HG03060 (cell line): ENCODE data around the gene CAMTA1.

Experiments used
- ATAC-seq: cut with Tn5 transposase; IDR thresholded peaks from one replicate; pipeline ENCODE4 v1.9.1; 2021; ENCODE audit warnings: low read depth, moderate number of reproducible peaks; ENCODE audit not compliant: unreplicated experiment

Gene CAMTA1

GRCh38 chr1:7468248-7468647 lies 683.0 kb downstream of the CAMTA1 start:
- ATAC-seq: no peak

DNA sequence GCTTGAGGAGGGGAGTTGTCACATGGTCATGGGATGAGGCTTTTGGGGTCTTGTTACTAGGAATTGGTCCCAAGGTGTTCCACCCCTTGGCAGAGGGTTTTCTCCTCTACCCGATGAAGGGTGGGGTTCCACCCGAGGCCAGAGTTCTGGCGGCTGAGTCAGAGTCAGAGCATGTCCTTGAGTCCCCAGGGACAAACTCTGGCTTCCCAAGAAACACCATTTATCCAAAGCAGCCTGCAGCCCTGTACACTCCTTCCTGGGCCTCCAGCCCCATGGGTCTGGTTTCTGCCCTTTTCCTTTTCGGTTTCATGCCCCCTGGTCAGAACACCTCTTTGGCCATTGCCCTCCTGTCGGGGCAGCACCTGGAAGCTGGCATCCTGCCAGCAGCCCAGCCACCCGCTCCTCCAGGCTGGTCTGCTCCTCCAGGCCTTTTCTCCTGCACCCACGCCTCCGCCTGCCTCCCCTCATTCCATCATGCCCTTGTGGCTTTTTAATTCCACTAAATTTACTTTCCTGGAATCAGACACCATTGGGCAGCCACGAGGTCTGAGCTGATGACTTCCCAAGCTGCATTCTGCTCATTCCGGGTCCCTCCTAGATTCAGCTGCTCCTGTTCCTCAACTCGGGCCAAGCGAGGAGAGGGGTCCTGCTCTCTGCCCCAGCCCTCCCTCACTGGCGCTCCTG lies 684.1 kb downstream of the CAMTA1 start:
- ATAC-seq: no peak

DNA sequence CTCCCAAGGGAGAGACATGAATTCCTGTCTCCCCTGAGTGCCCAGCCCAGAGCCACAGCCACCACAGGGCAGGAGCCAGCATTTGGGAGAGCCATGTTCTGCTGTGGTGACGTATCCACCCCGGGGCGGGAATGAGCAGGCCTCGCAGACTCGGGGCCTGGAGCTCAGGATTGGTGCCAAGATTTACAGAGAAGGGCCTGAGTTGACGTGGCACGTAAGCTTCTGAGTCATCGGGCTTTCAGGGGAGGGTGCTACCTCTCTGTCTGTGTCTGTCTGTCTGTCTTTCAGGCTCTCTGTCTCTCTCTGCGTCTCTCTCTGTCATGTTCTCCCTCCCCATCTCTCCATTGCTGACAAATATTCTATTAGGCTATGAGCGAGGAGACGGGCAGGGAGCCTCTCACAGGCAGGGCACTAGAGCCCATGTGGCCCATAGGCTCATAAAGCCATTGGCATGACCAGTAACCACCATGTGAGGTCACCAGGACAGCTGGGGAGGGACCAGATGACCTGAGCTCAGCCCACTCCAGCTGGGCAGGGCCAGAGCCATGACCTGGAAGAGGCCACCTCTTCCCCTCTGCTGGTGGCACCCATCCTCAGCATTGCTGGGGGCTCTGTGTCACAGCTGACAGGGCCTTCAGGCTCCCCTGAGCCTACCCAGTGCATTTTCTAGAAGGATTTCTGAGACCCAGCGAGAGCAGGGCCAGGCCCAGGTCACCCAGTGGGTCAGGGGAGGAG lies 685.8 kb downstream of the CAMTA1 start:
- no peak for ATAC-seq

GRCh38 chr1:7471836-7472235 lies 686.6 kb downstream of the CAMTA1 start:
- ATAC-seq: no peak

DNA sequence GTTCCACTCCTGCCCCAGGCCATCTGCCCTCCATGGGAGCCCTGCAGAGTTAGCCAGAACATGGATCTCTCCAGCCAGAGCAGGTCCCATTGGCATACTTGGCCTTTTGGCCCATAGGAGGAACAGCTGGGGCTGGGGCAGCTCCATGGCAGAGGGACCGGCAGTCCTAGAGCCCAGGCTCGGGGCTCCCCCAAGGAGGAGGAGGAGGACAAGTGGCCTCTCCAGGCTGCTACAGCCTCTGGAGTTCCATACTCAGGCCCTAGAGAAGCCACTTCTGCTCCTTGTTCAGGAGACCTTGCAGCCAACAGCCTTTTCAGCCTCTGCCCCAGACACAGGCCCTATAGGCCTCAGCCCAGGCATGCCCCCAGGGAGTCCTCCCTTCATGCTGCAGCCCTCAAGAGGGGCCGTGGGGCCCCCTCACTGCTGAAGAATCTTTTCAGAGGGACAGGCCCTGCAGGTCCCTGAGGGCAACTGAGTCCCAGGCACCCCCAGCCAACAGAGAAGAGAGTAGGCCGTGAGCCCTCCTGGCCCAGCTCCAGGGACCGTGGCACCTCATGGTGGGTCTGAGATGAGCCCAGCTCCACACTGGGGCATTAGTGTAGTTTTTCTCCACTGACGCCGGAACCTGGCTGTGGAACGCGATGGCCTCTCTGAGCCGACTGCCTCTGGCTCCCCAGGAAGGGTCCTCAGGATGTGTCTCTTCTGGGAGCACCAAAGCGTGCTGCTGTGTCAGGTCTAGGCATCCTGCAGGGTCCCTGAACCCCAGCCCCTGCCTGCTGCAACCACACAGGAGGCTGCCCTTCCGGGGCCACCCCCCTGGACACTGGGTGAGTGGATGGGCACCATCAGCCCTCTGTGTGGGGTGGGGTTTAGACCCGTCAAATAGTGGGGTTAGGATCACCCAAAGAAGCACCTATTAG lies 688.2 kb downstream of the CAMTA1 start:
- ATAC-seq: no peak

GRCh38 chr1:7474143-7474490 lies 688.9 kb downstream of the CAMTA1 start:
- no peak for ATAC-seq

- no peak for ATAC-seq
Observed at GRCh38 chr1:7474786-7475502, 689.7 kb downstream of the CAMTA1 start.

DNA sequence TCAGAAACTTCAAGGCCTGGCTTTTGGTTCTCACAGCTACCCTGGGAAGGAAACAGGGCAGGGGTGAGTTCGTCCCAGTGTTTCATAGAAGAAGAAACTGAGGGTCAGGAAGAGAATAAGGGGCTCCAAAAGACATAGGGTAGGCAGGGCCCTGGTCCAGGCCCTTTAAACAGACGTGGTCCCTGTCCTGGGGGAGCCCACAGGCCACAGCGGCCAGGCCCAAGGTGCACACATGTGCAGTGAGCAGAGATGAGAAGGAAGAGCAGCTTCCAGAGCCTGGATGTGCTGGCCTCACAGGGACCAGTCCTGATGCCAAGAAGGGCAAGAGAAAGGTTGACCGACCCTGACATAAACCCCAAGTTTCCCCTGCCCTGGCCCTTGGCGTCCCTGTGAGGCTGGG lies 690.4 kb downstream of the CAMTA1 start:
- no peak for ATAC-seq

- no peak for ATAC-seq
Observed at GRCh38 chr1:7476402-7476801, 691.1 kb downstream of the CAMTA1 start.

- ATAC-seq: no peak
Observed at GRCh38 chr1:7476861-7477547, 691.8 kb downstream of the CAMTA1 start.

DNA sequence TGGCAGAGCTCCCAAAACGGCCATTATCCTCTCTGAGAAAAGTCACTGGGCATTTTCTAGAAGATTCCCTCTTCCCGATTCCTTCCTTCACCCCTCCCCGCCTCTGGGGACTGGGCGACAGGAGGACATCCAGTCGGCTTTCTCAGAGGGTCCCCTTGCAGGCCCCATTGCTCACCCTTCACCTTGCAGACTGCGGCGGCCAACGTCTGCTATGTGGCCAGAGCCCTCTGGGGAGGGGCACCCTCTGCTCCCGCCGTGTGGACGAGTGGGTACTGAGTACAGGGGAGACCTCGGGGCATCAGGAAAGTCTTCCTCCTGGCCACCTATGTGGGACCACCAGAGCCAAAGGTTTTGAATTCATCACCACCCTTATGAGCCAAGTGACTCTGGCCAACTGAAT lies 692.3 kb downstream of the CAMTA1 start:
- ATAC-seq: no peak

- ATAC-seq: no peak
Observed at GRCh38 chr1:7478142-7478790, 693.0 kb downstream of the CAMTA1 start.

DNA sequence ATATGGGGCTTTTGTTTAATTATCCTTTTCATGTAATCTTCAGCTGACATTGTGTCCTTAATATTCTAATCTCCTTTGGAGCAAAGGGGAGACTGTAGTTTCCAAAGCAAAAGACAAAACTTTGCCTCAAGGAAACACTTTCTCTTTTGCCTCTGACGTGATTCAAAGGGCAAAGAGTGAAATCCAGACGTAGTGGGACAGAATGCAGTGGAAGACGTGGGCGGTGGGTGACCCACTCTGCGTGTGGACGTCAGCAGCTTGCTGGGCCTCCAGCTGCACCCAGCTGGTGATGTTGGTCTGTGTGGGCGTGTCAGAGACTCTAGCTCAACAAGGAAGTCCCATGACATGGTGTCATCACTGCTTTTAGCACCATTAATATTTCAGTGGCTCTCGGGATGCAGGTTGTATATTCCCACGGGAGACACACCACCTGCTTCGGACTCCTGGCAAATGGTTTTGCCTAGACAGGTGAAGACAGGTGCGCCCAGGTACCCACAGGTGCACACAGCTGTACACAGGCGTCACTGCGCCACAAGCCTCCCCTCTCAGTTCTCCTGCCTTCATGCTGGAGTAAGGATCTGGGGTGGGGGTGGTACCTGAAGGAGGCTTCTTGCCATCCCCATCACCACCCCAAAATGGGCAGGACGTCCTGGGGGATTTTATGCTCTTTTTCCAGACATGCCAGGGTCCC lies 693.7 kb downstream of the CAMTA1 start:
- ATAC-seq: no peak

- no peak for ATAC-seq
Observed at GRCh38 chr1:7479571-7479970, 694.3 kb downstream of the CAMTA1 start.

GRCh38 chr1:7481194-7481593 lies 695.9 kb downstream of the CAMTA1 start:
- ATAC-seq: no peak

- no peak for ATAC-seq
Observed at GRCh38 chr1:7482077-7482476, 696.8 kb downstream of the CAMTA1 start.

DNA sequence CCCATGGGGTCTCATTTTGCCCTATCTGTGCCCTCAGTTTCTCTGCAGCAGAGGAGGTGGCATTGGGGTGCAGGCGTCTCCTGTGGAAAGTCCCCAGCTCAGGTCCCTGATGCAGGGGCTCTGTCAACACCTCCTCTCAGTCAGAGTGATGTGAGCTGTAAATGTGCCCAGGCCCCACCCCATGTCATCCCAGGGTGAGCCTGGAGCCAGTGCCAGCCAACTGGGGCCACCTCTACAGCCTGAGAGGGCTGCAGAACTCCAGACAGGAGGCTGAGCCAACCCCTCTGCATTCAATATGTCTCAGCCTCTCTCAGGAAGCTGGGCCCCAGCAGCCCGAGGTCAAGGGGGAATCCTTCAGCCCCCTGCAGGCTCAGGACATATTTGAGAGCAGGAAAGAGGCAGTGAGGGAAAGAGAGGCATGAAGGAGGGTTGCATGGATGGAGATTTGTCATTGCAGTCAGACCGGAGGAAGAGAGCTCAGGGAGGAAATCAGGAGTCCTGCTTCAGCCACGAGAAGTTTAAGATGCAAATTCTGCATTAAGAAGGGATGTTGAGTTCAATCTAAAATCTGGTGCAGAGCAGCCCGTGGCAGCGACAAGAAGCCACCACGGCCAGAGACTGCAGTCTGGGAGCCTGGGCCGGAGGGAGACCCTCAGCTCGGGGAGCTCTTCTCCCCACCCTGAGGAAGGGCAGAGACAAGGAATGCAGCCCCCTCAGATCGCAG lies 697.7 kb downstream of the CAMTA1 start:
- no peak for ATAC-seq

DNA sequence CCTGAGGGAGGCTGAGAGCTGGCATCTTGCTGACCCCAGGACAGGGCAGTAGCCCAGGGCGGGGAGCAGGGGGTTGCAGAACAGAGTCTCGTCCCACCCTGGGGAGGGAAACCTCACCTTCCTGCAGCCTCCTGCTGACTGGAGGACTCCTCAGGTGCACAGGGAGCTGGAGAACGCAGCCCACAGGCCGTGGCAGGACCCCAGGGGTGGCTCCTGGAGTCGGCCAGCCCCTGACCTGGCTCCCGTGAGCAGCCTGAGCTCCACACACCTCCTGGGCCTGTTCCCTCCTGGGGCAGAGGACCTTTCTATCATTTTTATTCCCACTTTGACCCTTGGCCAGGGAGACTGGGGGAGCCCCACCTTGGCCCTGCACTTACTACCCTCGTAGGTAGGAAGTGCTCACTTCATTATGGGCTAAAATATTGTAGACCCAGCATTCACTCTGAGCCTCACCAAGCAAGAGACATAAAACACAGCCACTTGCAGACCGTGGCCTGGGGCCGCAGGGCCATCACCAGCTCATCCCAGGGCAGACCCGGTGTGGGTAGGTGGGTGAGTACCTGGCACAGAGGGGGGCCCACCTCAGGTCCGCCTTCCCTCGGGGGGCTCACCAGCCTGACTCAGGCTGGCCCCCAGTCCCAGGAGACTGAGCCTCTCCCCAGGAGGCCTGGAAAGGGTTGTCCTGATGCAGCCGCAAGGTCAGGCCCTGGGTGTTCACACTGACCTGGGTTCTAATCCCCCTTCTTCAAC lies 698.6 kb downstream of the CAMTA1 start:
- no peak for ATAC-seq
